Amygdala (tissue), 56 donors: Measurements from ENCODE around the gene GUCY1B1.
A peak's percentile ranks its signal among the peaks of the same experiment; 100 is the strongest.

Experiments
- DNase-seq, 56 donors: peaks; one replicate each; lab custom pipeline; 2025; lab: John Stamatoyannopoulos, UW

Gene GUCY1B1

DNA sequence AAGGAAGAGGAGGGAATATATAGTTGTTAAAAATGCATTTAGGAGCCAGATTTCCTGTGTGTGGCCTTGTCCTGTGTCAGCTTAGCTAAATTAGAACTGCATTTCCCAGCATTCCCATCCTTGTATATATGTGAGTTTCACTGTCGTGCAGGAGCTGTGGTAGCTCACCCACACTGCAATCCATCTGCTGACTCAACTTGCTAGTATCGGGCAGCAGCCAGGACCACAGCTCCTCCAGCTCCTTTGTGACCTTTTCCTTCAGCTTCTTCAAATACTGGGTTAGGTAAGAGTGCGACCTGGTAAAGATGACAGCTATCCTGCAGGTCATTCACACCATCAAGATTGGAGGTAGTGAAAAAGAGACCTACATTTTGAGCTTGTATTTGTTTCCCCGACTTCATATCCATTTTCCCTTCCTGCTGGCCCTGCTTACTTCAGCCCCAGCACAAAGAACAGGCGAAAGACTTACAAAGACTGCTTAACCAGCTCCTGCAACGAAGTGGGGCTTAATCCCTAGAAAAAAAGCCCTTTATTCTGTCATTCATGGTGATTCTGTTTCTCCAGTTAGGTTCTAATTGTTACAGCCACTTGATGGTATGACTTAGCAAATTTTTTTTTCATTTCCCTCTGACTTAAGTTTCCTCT, 95.9 kb downstream of the GUCY1B1 start:
- peak in 2 of 56 donors; percentile 2 to 5 for DNase-seq

DNA sequence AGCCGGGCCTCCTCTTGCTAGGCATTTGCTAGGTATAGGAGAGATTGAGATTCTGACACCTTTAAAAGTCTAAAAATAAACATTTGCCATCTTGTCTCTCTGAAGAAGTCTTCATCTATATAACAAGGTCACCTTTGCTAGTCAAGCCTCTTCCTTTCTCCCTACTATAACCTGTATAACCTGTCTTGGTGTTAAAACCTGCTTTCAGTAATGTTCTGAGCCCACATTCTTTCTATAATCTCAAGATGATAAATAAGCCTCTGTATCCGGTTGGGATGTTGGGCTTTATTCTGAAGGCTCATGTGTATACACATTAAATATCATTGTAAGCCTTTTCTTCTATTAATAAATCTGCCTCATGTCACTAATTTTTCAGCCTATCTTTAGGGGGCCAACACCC, 97.1 kb downstream of the GUCY1B1 start:
- DNase-seq = no peak
